ENCODE results near the gene POLR2J. TPM values are rescaled to one million over a fixed set of nuclear protein-coding genes. Genes with fewer than 3 reads are reported as not detected.
A peak's percentile ranks its signal among the peaks of the same experiment; 100 is the strongest.

The POLR2J gene
- total RNA-seq, 1 experiment from 2014 or later: 69.4 TPM

GRCh38 chr7:102471791-102472125, 7.0 kb downstream of the POLR2J start:
- ChIA-PET POLR2A (no interaction called here), CTCF (no interaction called here)
- DNase-seq (ENCODE audit: low read depth, low spot score) (no peak), ATAC-seq (0 out of 2 replicates have a peak, but pooled peaks have one; percentile 2)
- no peak overlapping the region for H3K4me3 ChIP-seq (ENCODE audit: low read depth in 2 of 2, low read length in 2 of 2)
- in situ Hi-C loops (cut with HindIII; ENCODE audit: low pct_unique_long_range_greater_than_20kb, low sequenced_read_pairs): no loop called here
- intact Hi-C loops (cut with micrococcal nuclease; ENCODE audit: unreplicated experiment): no loop called here
- no peaks in the 10 kb centered on the region for H3K27me3 ChIP-seq (ENCODE audit: control insufficient read depth, insufficient read depth, low read length)
- H3K9me3 ChIP-seq (ENCODE audit: control insufficient read depth, insufficient read depth, low read depth, low read length): no peaks in the 10 kb centered on the region
- TF ChIP-seq REST (IDR thresholded peaks at IDR 0.05; ENCODE audit: insufficient read depth in 1 of 2, low read depth in 2 of 2, low read length in 1 of 2) (no peak), TCF7L2 (IDR thresholded peaks at IDR 0.05; ENCODE audit: low read depth, low read length) (no peak), POLR2AphosphoS5 (IDR thresholded peaks at IDR 0.05; ENCODE audit: low read depth, low read length) (no peak), SIN3A (IDR thresholded peaks at IDR 0.05; ENCODE audit: borderline replicate concordance, insufficient read depth, low read depth, low read length) (no peak)
- TF ChIP-seq, protein P1, sequence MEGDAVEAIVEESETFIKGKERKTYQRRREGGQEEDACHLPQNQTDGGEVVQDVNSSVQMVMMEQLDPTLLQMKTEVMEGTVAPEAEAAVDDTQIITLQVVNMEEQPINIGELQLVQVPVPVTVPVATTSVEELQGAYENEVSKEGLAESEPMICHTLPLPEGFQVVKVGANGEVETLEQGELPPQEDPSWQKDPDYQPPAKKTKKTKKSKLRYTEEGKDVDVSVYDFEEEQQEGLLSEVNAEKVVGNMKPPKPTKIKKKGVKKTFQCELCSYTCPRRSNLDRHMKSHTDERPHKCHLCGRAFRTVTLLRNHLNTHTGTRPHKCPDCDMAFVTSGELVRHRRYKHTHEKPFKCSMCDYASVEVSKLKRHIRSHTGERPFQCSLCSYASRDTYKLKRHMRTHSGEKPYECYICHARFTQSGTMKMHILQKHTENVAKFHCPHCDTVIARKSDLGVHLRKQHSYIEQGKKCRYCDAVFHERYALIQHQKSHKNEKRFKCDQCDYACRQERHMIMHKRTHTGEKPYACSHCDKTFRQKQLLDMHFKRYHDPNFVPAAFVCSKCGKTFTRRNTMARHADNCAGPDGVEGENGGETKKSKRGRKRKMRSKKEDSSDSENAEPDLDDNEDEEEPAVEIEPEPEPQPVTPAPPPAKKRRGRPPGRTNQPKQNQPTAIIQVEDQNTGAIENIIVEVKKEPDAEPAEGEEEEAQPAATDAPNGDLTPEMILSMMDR (IDR thresholded peaks at IDR 0.05): no peak
- no peaks in the 10 kb centered on the region for H3K4me1 ChIP-seq (ENCODE audit: control insufficient read depth, insufficient read depth, low read length)
- H3K36me3 ChIP-seq (ENCODE audit: control insufficient read depth, insufficient read depth, low read length): no peaks in the 10 kb centered on the region; the same call in 1 of the 2 replicates
- H3K27ac ChIP-seq (ENCODE audit: low read length): no peak overlapping the region
- BruUV-seq (replicated peaks): no TSS peak

DNA sequence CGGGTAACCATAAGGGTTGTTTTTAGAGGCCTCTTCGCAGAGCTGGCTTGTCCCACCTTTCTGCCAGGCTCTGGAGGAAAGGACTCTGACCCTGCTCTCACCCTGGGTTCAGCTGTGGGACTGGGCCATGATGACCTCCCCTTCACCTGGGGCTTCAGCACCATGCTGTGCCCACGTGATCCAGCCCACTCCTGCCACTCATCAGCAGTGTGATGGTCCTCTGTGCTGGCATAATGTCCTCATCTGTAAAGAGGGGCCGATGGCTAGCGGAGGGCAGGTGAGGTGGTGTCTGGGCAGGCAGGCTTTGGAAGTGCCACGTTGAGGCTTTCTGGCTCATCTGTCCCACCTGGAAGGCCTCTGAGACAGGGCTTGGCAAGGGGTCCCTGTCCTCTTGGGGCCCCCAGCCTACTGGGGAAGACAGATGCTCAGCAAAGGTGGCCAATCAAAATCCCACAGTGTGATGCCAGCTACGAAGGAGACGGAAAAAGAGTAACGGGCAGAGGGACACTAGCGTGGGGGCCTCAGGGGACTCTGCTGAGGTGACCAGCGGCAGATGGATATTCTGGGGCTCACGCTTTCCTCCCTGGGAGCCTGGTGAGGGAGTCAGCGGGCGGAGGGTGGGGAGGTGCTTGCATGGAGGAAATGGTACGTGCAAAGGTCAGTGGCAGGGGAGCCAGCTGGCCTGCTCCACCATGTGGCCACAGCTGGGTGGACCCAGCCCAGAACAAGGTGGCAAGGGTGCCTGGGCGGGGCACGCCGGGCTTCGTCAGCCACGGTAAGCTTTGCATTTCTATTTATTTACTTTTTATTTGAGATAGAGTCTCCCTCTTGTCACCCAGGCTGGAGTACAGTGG, 8.5 kb downstream of the POLR2J start:
- H3K27ac ChIP-seq (ENCODE audit: low read length): no peak overlapping the region
- POLR2A ChIA-PET: no interaction called here
- BruUV-seq (replicated peaks): no TSS peak
- intact Hi-C loops (cut with micrococcal nuclease; ENCODE audit: unreplicated experiment) (no loop called here), in situ Hi-C loops (cut with HindIII; ENCODE audit: low pct_unique_long_range_greater_than_20kb, low sequenced_read_pairs) (no loop called here)
- no peaks in the 10 kb centered on the region for H3K27me3 ChIP-seq (ENCODE audit: control insufficient read depth, insufficient read depth, low read length)
- CTCF ChIA-PET: no interaction called here
- TF ChIP-seq, protein P1 (IDR thresholded peaks at IDR 0.05): no peak
- no peak for TF ChIP-seq REST (IDR thresholded peaks at IDR 0.05; ENCODE audit: insufficient read depth in 1 of 2, low read depth in 2 of 2, low read length in 1 of 2)
- no peak for TF ChIP-seq POLR2AphosphoS5 (IDR thresholded peaks at IDR 0.05; ENCODE audit: low read depth, low read length)
- no peak for TF ChIP-seq SIN3A (IDR thresholded peaks at IDR 0.05; ENCODE audit: borderline replicate concordance, insufficient read depth, low read depth, low read length)
- H3K4me3 ChIP-seq (ENCODE audit: low read depth in 2 of 2, low read length in 2 of 2): no peak overlapping the region
- no peaks in the 10 kb centered on the region; the same call in 1 of the 2 replicates for H3K36me3 ChIP-seq (ENCODE audit: control insufficient read depth, insufficient read depth, low read length)
- DNase-seq (ENCODE audit: low read depth, low spot score): no peak
- no peaks in the 10 kb centered on the region for H3K9me3 ChIP-seq (ENCODE audit: control insufficient read depth, insufficient read depth, low read depth, low read length)
- H3K4me1 ChIP-seq (ENCODE audit: control insufficient read depth, insufficient read depth, low read length): peaks cover 5% of the 10 kb centered on the region
- no peak for ATAC-seq

Measured in Panc1 (cell line).